GM21825 (cell line): ENCODE data around the gene OR2L5.

Experiments
- ATAC-seq: cut with Tn5 transposase; IDR thresholded peaks from one replicate; pipeline ENCODE4 v1.9.1; 2021; ENCODE audit warnings: mild to moderate bottlenecking, moderate library complexity; ENCODE audit not compliant: unreplicated experiment

Gene OR2L5, protein sequence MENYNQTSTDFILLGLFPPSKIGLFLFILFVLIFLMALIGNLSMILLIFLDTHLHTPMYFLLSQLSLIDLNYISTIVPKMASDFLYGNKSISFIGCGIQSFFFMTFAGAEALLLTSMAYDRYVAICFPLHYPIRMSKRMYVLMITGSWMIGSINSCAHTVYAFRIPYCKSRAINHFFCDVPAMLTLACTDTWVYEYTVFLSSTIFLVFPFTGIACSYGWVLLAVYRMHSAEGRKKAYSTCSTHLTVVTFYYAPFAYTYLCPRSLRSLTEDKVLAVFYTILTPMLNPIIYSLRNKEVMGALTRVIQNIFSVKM

DNA sequence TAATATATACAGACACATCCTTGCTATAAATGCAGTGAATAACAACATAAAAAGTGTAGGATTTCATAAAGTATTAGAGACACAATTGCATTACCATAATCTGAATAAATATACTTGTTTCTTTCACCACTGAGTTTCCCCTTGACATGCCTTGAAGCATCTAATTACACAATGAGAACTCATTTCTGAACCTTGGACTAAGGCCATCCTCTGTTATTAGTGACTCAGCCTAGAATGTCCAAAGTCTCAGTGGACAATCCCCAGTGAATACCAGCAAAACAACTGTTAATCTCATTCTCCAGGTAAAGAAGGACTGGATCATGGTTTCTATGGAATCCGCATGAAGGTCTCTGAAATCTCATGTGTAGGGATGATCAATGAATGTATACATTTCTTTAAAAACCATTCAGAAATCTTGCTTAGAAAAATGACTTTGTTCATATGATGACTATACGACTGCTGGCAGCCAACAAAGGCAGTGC, at the start of gene OR2L5:
TSS of gene OR2L5 (plus strand) at position 432 of the 482 bp plus-strand sequence. CDS start 8,288 bp downstream, outside the sequence.
- no peak for ATAC-seq

DNA sequence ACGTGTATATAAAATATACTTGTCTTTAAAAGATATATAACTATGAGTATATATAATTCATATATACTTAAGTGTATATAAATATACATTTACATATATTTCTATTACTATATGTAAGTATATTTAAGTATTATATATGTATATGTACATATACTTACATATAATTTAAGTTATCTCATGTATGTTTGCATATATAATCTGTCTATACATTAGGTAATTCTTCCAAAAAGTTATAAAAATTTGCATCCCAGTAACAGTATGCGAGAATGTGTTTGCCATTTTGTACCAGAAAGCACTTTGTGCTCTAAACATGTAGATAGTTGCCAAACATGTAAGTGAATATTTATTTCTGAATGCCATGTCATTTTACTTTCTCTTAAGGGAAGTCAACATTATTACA, 48.5 kb upstream of the OR2L5 start, which contains the start of gene OR2AK2:
TSS of gene OR2AK2 (plus strand) at position 301 of the 400 bp plus-strand sequence. CDS start 144 bp downstream, outside the sequence.
- no peak for ATAC-seq

DNA sequence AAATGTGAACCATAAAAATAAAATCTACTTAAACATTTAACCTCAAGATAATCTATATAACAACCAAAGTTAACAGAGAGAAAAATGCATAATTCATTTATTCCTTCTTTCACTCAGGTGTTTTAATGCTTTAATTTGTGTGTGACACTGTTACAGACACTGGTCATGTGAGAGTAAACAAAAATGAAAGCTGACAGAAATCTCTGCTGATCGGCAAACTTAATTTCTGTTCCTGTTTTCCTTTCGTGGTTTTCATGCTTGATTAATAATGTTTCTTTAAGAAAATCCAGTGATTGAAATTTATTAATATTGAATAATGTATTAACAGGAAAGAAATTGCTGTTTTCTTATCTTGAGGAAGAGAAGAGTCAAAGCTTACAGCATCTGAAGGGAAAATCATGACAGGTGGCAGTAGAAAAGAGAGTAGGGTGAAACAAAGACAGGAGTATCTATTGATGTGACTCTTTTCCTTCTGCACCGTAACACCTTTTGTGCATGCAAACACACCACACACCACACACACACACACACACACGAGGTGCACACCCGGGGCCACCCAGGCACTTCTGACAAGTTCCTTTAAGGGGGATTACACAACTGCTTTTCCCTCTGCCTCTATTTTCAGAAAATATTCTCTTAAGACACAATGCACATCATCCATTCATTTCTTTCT, 46.8 kb upstream of the OR2L5 start:
- peak; percentile 58 for ATAC-seq

DNA sequence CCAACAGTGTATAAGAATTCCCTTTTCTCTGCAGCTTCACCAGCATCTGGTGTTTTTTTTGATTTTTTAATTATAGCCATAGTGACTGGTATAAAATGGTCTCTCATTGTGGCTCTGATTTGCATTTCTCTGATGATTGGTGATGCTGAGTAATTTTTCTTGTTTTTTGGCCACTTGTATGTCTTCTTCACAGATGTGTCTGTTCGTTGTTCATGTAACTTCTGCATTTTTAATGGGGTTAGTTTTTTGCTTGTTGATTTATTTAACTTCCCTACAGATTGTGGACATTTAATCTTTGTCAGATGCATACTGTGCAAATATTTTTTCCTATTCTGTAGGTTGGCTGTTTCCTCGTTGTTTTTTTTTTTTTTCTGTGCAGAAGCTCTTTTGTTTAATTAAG, 20.5 kb upstream of the OR2L5 start:
- no peak for ATAC-seq

DNA sequence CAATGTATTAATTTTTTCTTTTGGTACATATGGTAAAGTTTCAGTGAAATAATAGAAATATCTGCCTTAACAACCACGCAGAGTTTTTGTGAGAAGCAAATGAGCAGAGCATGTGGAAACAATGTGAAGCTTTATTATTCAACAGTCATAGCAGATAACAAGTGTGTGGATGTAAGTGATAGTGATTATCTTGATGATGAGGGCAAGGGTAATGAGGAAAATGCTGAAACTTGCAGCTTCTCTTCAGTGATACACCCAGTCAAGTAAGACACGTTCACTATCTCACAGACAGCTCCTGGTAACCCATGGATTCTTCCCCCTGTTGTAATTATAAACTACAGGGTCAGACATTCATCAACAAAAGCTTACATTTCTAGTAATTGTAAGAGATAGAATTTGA, 14.6 kb upstream of the OR2L5 start:
- ATAC-seq, result no peak

DNA sequence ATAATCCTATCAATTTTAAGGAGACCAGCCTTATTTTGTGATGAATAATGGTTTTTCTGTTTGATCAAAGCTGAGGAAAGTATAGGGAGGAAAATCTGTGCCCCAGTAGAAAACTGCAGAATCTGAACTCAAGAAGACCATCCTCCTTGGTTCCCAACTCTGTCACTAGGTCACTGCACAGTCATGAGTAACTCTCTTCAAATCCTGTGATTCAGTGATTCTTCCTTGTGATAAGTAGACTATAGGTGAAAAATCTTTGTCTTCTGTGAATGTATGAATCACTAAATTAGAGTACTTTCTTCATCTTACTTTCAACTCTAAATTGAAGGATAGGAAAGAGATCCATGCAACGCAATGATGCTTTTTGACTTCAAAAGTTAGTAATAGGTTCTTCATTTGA, 13.3 kb upstream of the OR2L5 start:
- ATAC-seq, result no peak

DNA sequence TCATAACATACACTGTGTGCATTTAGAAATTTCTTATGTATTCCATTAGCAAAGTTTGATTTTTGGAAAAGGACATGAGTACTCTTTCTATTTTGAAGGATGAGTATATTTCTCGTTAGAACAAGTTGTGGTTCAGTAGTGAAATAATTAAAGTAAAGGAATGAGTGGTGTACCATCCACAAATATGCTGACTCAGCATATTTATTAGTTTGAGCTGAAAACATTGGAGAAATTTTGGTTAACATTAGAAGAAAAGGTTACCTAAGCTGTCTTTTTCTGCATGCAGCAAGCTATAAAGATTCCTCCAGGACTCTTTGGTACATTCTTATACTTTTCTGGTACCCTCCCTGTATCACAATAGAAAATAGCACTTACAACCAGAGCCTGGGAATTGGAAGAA, 5.7 kb upstream of the OR2L5 start:
- no peak for ATAC-seq

DNA sequence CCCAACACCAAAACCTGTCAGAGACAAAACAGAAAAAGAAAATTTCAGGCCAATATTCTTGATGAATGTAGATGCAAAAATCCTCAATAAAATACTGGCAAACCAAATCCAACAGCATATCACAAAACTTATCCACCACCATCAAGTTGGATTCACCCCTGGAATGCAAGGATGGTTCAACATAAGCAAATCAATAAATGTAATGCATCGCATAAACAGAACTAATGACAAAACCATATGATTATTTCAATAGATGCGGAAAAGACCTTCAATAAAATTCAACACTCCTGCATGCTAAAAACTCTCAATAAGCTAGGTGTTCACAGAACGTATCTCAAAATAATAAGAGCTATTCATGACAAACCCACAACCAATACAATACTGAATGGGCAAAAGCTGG, 3.8 kb upstream of the OR2L5 start:
- no peak for ATAC-seq

DNA sequence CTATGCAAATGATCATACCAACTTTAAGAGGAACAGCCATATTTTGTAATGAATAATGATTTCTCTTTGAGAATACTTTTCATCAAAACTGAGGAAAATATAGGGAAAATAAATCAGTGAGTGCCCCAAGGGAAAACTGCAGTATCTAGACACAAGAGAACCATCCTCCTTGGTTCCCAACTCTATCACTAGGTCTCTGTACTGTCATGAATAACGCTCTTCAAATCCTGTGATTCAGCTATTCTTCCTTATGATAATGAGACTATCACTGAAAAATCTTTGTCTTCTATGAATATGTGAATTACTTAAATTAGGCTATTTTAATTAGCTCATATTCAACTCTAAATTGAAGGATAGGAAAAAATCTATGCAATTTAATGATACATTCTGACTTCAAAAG, 2.3 kb downstream of the OR2L5 start:
- no peak for ATAC-seq

DNA sequence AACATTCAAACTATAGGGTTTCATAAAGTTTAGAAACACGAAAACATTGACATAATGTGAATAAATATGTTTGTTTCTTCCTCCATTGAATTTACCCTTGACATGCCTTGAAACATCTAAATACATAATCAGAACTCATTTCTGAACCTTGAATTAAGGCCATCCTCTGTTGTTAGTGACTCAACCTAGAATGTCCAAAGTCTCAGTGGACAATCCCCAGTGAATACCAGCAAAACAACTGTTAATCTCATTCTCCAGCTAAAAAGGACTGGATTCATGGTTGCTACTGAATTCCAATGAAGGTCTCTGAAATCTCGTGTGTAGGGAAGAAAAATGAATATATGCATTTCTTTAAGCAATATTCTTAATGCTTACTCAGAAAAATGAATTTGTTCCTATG, 16.3 kb downstream of the OR2L5 start, which contains the start of gene OR2L2:
TSS of gene OR2L2 (plus strand) at position 301 of the 400 bp plus-strand sequence. CDS start 8,198 bp downstream, outside the sequence.
- no peak for ATAC-seq

DNA sequence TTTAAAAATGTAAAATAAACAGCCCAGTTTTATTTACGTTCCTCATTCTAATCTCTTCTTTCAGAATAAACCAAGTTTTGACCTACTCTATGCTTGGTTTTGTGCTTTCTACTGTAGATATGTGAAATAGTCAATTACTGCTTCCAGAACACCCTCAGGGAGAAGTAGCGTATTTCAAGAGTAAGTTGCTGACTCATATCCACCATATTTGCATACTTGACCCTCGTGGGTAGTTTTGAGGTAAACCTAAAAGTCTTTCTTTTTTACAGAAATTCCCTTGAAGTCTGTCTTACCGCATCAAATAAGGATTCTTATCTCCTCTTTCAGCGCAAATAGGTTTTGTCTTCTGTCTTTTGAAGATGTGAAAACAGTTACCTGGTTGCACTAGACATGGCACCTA, 31.7 kb downstream of the OR2L5 start:
- ATAC-seq, result no peak

DNA sequence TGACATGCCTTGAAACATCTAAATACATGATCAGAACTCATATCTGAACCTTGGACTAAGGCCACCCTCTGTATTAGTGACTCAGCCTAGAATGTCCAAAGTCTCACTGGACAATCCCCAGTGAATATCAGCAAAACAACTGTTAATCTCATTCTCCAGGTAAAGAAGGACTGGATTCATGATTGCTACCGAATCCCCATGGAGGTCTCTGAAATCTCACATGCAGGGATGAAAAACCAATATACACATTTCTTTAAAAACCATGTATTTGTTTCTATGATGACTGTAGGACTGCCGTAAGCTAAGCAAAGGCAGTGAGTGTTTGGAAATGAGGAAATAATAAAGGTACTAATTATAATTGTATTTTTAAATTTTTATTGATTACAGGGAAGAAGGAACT, 33.1 kb downstream of the OR2L5 start, which contains the start of gene OR2L3:
TSS of gene OR2L3 (plus strand) at position 301 of the 400 bp plus-strand sequence. CDS start 13,846 bp downstream, outside the sequence.
- no peak for ATAC-seq

DNA sequence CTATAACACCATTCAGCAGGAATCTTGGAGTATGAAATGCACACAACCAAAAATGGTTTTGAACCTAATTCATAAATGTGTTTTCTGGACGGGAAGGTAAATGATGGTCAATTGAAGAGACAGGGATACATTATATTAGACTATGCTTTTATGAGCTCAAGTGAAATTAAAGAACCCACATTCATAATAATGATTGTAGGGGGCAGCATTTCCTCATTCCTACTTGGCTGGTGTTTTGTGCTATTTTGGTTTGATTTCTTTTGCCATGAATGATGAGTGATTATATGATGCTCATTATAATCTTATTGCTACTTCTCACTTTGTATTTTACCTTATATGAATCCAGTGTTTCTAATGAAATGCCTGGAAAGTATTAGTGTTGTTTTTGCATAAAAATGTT, 33.5 kb downstream of the OR2L5 start:
- ATAC-seq, result no peak

DNA sequence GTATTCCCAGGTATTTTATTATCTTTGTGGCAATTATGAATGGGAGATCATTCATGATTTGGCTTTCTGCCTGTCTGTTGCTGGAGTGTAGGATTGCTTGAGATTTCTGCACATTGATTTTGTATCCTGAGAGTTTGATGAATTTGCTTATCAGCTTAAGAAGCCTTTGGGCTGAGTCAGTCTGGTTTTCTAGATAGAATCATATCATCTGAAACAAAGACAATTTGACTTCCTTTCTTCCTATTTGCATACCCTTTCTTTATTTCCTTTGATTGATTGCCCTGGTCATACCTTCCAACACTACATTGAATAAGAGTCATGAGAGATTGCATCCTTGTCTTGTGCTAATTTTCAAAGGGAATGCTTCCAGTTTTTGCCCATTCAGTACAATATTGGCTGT, 41.2 kb downstream of the OR2L5 start:
- ATAC-seq, result no peak

DNA sequence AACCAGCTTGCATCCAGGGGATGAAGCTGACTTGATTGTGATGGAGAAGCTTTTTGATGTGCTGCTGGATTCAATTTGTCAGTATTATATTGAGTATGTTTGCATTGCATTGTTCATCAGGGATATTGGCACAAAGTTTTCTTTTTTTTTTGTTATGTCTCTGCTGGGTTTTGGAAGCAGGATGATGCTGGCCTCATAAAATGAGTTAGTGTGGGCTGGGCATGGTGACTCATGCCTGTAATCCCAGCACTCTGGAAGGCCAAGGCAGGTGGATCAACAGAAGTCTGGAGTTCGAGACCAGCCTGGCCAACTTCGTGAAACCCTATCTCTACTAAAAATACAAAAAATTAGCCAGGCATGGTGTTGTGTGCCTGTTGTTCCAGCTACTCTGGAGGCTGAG, 41.8 kb downstream of the OR2L5 start:
- ATAC-seq, result no peak

DNA sequence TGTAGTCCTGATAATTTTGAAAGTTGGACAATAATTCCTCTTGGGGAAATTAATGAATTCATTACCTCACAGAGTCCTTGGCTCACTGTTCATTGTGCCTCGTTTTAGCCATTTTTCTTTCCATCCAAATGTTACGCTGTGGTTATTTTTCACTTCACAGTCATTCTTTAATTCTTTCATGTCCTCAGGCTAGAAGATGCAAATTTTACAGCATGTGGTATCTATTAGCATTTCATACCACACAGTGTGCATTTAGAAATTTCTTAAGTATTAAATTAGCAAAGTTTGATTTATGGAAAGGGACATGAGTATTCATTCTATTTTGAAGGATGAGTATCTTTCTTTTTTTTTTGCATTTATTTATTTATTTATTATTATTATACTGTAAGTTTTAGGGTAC, 51.6 kb downstream of the OR2L5 start:
- ATAC-seq, result no peak

DNA sequence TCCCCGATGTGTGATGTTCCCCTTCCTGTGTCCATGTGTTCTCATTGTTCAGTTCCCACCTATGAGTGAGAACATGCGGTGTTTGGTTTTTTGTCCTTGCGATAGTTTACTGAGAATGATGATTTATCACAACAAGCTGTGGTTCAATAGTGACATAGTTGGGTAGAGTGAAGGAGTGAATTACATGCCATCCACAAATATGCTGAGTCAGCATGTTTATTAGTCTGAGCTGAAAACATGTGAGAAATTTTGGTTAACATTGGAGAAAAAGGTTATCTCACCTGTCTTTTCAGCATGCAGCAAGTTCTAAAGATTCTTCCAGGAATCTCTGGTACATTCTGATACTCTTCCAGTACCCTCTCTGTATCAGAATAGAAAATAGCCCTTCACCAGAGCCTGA, 52.1 kb downstream of the OR2L5 start:
- ATAC-seq, result no peak
